CD14-positive monocyte (primary cell): ENCODE results near the gene MACROD2. TPM values are rescaled to one million over a fixed set of nuclear protein-coding genes. Genes with fewer than 3 reads are reported as not detected.

ENCODE experiments used
- DNase-seq, 3 donors: peaks; one replicate each; pipeline ENCODE4 v3.0.0-alpha.2; 2011 to 2022
- H2AFZ ChIP-seq: 2 replicates; pipeline ENCODE4 v1.6.0; 2012; ENCODE audit warnings: mild to moderate bottlenecking, low read depth, low read length, inconsistent platforms; ENCODE audit not compliant: insufficient read depth, poor library complexity, severe bottlenecking
- H3K27ac ChIP-seq, 2 donors: 1 replicate in 1 of 2; 2 replicates in 1 of 2; pipeline ENCODE4 v1.5.1; 2012 to 2013; ENCODE audit warnings: low read length in 2 of 2, control low read depth in 1 of 2, inconsistent platforms in 1 of 2, low read depth in 1 of 2, mild to moderate bottlenecking in 1 of 2
- H3K27me3 ChIP-seq, 2 donors: one replicate each; pipeline versions ENCODE4 v1.6.0 to v1.6.1; 2011 to 2013; ENCODE audit warnings: low read length in 2 of 2; ENCODE audit not compliant: control insufficient read depth in 2 of 2, insufficient read depth in 2 of 2
- H3K36me3 ChIP-seq, 2 donors: replicated peaks in 1 of 2; 1 replicate in 1 of 2; 2 replicates in 1 of 2; pipeline versions ENCODE4 v1.5.1 to v1.6.1; 2012 to 2013; ENCODE audit warnings: low read length in 2 of 2, control low read depth in 1 of 2, inconsistent platforms in 1 of 2, mild to moderate bottlenecking in 1 of 2; ENCODE audit not compliant: insufficient read depth in 2 of 2, control insufficient read depth in 1 of 2
- H3K4me1 ChIP-seq, 2 donors: 1 replicate in 1 of 2; 2 replicates in 1 of 2; pipeline versions ENCODE4 v1.5.1 to v1.6.1; 2012 to 2013; ENCODE audit warnings: low read length in 2 of 2, control low read depth in 1 of 2, inconsistent platforms in 1 of 2, mild to moderate bottlenecking in 1 of 2, moderate library complexity in 1 of 2; ENCODE audit not compliant: insufficient read depth in 2 of 2, control insufficient read depth in 1 of 2
- H3K4me2 ChIP-seq: replicated peaks from 2 replicates; pipeline ENCODE3; 2012; ENCODE audit warnings: low read length, moderate library complexity, mild to moderate bottlenecking; ENCODE audit not compliant: poor library complexity, severe bottlenecking; ENCODE audit errors: extremely low read depth
- H3K4me3 ChIP-seq, 3 experiments: fragments of 200-600 bp in 1 of 3; sonication (generic) in 1 of 3; replicated peaks in 1 of 3; 1 replicate in 2 of 3; 2 replicates in 1 of 3; pipeline ENCODE4 v1.5.1; 2011 to 2013; ENCODE audit warnings: low read length in 3 of 3, mild to moderate bottlenecking in 3 of 3, control low read depth in 2 of 3, low read depth in 2 of 3, inconsistent platforms in 1 of 3, moderate library complexity in 1 of 3
- H3K79me2 ChIP-seq: 2 replicates; pipeline ENCODE4 v1.6.0; 2012; ENCODE audit warnings: mild to moderate bottlenecking, control low read depth, inconsistent platforms, low read length, moderate library complexity; ENCODE audit not compliant: insufficient read depth
- H3K9ac ChIP-seq: 2 replicates; pipeline ENCODE4 v1.6.0; 2017; ENCODE audit warnings: low read length, mild to moderate bottlenecking; ENCODE audit not compliant: insufficient read depth, poor library complexity, severe bottlenecking
- H3K9me3 ChIP-seq, 2 donors: replicated peaks in 1 of 2; 1 replicate in 1 of 2; 2 replicates in 1 of 2; pipeline versions ENCODE4 v1.5.1 to v1.6.1; 2012 to 2013; ENCODE audit warnings: low read length in 2 of 2, control low read depth in 1 of 2; ENCODE audit not compliant: control insufficient read depth in 1 of 2, insufficient read depth in 1 of 2
- H4K20me1 ChIP-seq: 2 replicates; pipeline ENCODE4 v1.6.0; 2012; ENCODE audit warnings: mild to moderate bottlenecking, low read length, control low read depth, moderate library complexity; ENCODE audit not compliant: insufficient read depth
- H3K27ac Mint-ChIP-seq, 7 donors: one replicate each; pipeline ENCODE4 v1.8.0; 2020; ENCODE audit warnings: mild to moderate bottlenecking in 7 of 7, mixed read lengths in 7 of 7, moderate library complexity in 6 of 7, inconsistent platforms in 2 of 7
- H3K27me3 Mint-ChIP-seq, 3 donors: one replicate each; pipeline ENCODE4 v1.8.0; 2021 to 2022; ENCODE audit warnings: low read depth in 3 of 3, mild to moderate bottlenecking in 3 of 3, mixed read lengths in 3 of 3, moderate library complexity in 3 of 3, inconsistent platforms in 1 of 3
- H3K36me3 Mint-ChIP-seq, 2 donors: one replicate each; pipeline ENCODE4 v1.8.0; 2020; ENCODE audit warnings: mixed read lengths in 2 of 2, inconsistent platforms in 1 of 2, mild to moderate bottlenecking in 1 of 2
- H3K4me1 Mint-ChIP-seq: one replicate; pipeline ENCODE4 v1.8.0; 2020; ENCODE audit warnings: mild to moderate bottlenecking, mixed read lengths
- H3K4me3 Mint-ChIP-seq, 2 donors: one replicate each; pipeline ENCODE4 v1.8.0; 2020; ENCODE audit warnings: mild to moderate bottlenecking in 2 of 2, mixed read lengths in 2 of 2, moderate library complexity in 1 of 2
- H3K9me3 Mint-ChIP-seq, 7 donors: one replicate each; pipeline ENCODE4 v1.8.0; 2020 to 2022; ENCODE audit warnings: mixed read lengths in 7 of 7, mild to moderate bottlenecking in 6 of 7, moderate library complexity in 6 of 7, inconsistent platforms in 2 of 7
- CTCF ChIP-seq: fragments of 200-600 bp; IDR thresholded peaks from one replicate; pipeline ENCODE4 v1.8.0; 2022; ENCODE audit warnings: antibody characterized with exemption, mild to moderate bottlenecking
- WGBS: methylation state at CpG from one replicate; pipeline ENCODE4 v1.1.5; 2013; ENCODE audit warnings: missing lambda C conversion rate; ENCODE audit not compliant: insufficient coverage; 5-methylcytosine and 5-hydroxymethylcytosine counted together
- intact Hi-C, 2 donors: fragments of 100-400 bp; cut with micrococcal nuclease; formaldehyde crosslinking; loops; one replicate each; pipeline versions ENCODE4 v1.15.0 to v1.15.1; 2023
- polyA plus RNA-seq, 3 donors: library from polyadenylated mRNA; depleted of rRNA in 1 of 3; unstranded in 2 of 3; stranded (reverse) in 1 of 3; fragments of 300-500 nt in 2 of 3; fragments of >200 nt in 1 of 3; fragmentation: Illumina TruSeq in 2 of 3; gene quantifications; 1 replicate in 2 of 3; 2 replicates in 1 of 3; pipeline ENCODE4 v1.2.3, GENCODE V29; 2012 to 2021

Gene MACROD2
- polyA plus RNA-seq, 3 donors = 0.23 TPM; not detected in 2

- peaks cover 0 to 3% of the 10 kb centered on the region in 2 donors for H3K9me3 ChIP-seq
- H4K20me1 ChIP-seq = no peaks in the 10 kb centered on the region
- no peaks in the 10 kb centered on the region for H3K36me3 ChIP-seq
- Mint-ChIP-seq H3K27me3 (peaks cover 0 to 2% (median 0%) of the 10 kb centered on the region in 3 donors), H3K36me3 (no peaks in the 10 kb centered on the region), H3K9me3 (peaks cover 0 to 7% (median 2%) of the 10 kb centered on the region in 7 donors), H3K4me3 (no peak overlapping the region), H3K4me1 (no peaks in the 10 kb centered on the region), H3K27ac (no peak overlapping the region)
- no peaks in the 10 kb centered on the region for H3K27me3 ChIP-seq
- H3K27ac ChIP-seq = no peak overlapping the region
- no peaks in the 10 kb centered on the region for H3K79me2 ChIP-seq
- no peak overlapping the region for H3K9ac ChIP-seq
- no peak overlapping the region for H3K4me3 ChIP-seq
- H3K4me2 ChIP-seq = no peak overlapping the region
- no peak overlapping the region for H2AFZ ChIP-seq
- DNase-seq = no peak
- H3K4me1 ChIP-seq = no peaks in the 10 kb centered on the region
- no peak for TF ChIP-seq CTCF
- WGBS = no CpG with 5 or more reads among the region's 3 CpGs
- intact Hi-C loops = no loop called here
These were observed 668.8 kb downstream of the MACROD2 start for GRCh38 chr20:14664101-14664500.

- no peaks in the 10 kb centered on the region for H3K36me3 Mint-ChIP-seq
- Histone ChIP-seq H4K20me1 (no peaks in the 10 kb centered on the region), H3K36me3 (no peaks in the 10 kb centered on the region), H3K4me2 (no peak overlapping the region), H3K4me3 (no peak overlapping the region), H3K9ac (no peak overlapping the region), H3K4me1 (no peaks in the 10 kb centered on the region), H3K9me3 (no peaks in the 10 kb centered on the region), H3K27ac (no peak overlapping the region), H3K27me3 (no peaks in the 10 kb centered on the region), H3K79me2 (no peaks in the 10 kb centered on the region), H2AFZ (no peak overlapping the region)
- peaks cover 0 to 7% (median 0%) of the 10 kb centered on the region in 7 donors for H3K9me3 Mint-ChIP-seq
- no peak for DNase-seq
- H3K4me3 Mint-ChIP-seq = no peak overlapping the region
- TF ChIP-seq CTCF = no peak
- peaks cover 0 to 2% (median 0%) of the 10 kb centered on the region in 3 donors for H3K27me3 Mint-ChIP-seq
- H3K27ac Mint-ChIP-seq = no peak overlapping the region
- no peaks in the 10 kb centered on the region for H3K4me1 Mint-ChIP-seq
- WGBS = 80% methylated on average over 1 of the region's 1 CpG
- intact Hi-C loops = no loop called here
These were observed 671.4 kb downstream of the MACROD2 start for GRCh38 chr20:14666696-14667095.
